ENCODE data around the gene ZMYND19. TPM values are rescaled to one million over a fixed set of nuclear protein-coding genes. Genes with fewer than 3 reads are reported as not detected.
"Not testable (repeated sequence)": the region's sequence is repeated elsewhere in the genome, so short reads cannot be mapped to it uniquely, and the experiment has no call there.

The ZMYND19 gene
- total RNA-seq, 1 donor from 2014 or later, result 34.4 TPM

- Histone ChIP-seq H3K27ac (no peak overlapping the region), H3K4me2 (no peak overlapping the region), H3K36me3 (no peaks in the 10 kb centered on the region), H2AFZ (replicated peaks) (no peak overlapping the region), H3K9ac (no peak overlapping the region), H3K27me3 (no peaks in the 10 kb centered on the region), H3K4me1 (no peaks in the 10 kb centered on the region), H4K20me1 (ENCODE audit: low read depth) (no peaks in the 10 kb centered on the region), H3K79me2 (ENCODE audit: low read depth) (no peaks in the 10 kb centered on the region), H3F3A (ENCODE audit: low read depth) (no peaks in the 10 kb centered on the region), H3K9me3 (ENCODE audit: low read depth) (no peaks in the 10 kb centered on the region), H3K4me3 (no peak overlapping the region)
- Mint-ChIP-seq H3K9me3 (no peaks in the 10 kb centered on the region), H3K36me3 (peaks cover 21% of the 10 kb centered on the region), H3K27ac (no peak overlapping the region), H3K27me3 (ENCODE audit: insufficient read depth, low read depth) (peaks cover 5% of the 10 kb centered on the region), H3K4me1 (no peaks in the 10 kb centered on the region), H3K4me3 (no peak overlapping the region)
- TF ChIP-seq EZH2phosphoT487 (IDR thresholded peaks at IDR 0.05) (no peak), CTCF (IDR thresholded peaks at IDR 0.05) (no peak), EZH2 (IDR thresholded peaks at IDR 0.05) (no peak)
- no peak for DNase-seq (ENCODE audit: low spot score)
These were observed 20.6 kb downstream of the ZMYND19 start for GRCh38 chr9:137569609-137570203.

- H3K79me2 ChIP-seq (ENCODE audit: low read depth); H3K9me3 Mint-ChIP-seq; H3K9ac ChIP-seq; H3K27ac Mint-ChIP-seq; H3K27me3 ChIP-seq; H3K27ac ChIP-seq; H3F3A ChIP-seq (ENCODE audit: low read depth); H3K36me3 ChIP-seq; H3K4me3 Mint-ChIP-seq; H3K4me3 ChIP-seq; H3K4me1 ChIP-seq; DNase-seq (ENCODE audit: low spot score); H2AFZ ChIP-seq (replicated peaks); H3K27me3 Mint-ChIP-seq (ENCODE audit: insufficient read depth, low read depth); H3K4me1 Mint-ChIP-seq; H3K4me2 ChIP-seq; H3K9me3 ChIP-seq (ENCODE audit: low read depth); H4K20me1 ChIP-seq (ENCODE audit: low read depth): not testable (repeated sequence)
- H3K36me3 Mint-ChIP-seq, result peaks cover 31% of the 10 kb centered on the region
These were observed 21.9 kb downstream of the ZMYND19 start for GRCh38 chr9:137568445-137568844.

- Histone ChIP-seq H3K9ac (no peak overlapping the region), H3K9me3 (ENCODE audit: low read depth) (no peaks in the 10 kb centered on the region), H3K27ac (no peak overlapping the region), H3F3A (ENCODE audit: low read depth) (no peaks in the 10 kb centered on the region), H3K79me2 (ENCODE audit: low read depth) (no peaks in the 10 kb centered on the region), H3K4me1 (no peaks in the 10 kb centered on the region), H4K20me1 (ENCODE audit: low read depth) (no peaks in the 10 kb centered on the region), H3K4me3 (no peak overlapping the region), H3K4me2 (no peak overlapping the region), H2AFZ (replicated peaks) (no peak overlapping the region), H3K36me3 (no peaks in the 10 kb centered on the region), H3K27me3 (no peaks in the 10 kb centered on the region)
- H3K4me3 Mint-ChIP-seq, result no peak overlapping the region
- H3K27ac Mint-ChIP-seq, result no peak overlapping the region
- DNase-seq (ENCODE audit: low spot score), result no peak
- H3K27me3 Mint-ChIP-seq (ENCODE audit: insufficient read depth, low read depth), result no peaks in the 10 kb centered on the region
- no peak for TF ChIP-seq EZH2 (IDR thresholded peaks at IDR 0.05)
- no peak for TF ChIP-seq CTCF (IDR thresholded peaks at IDR 0.05)
- no peak for TF ChIP-seq EZH2phosphoT487 (IDR thresholded peaks at IDR 0.05)
- H3K4me1 Mint-ChIP-seq, result no peaks in the 10 kb centered on the region
- H3K9me3 Mint-ChIP-seq, result no peaks in the 10 kb centered on the region
- H3K36me3 Mint-ChIP-seq, result peaks cover 32% of the 10 kb centered on the region
These were observed 25.4 kb downstream of the ZMYND19 start for GRCh38 chr9:137564817-137565411.

GRCh38 chr9:137564134-137564533 lies 26.2 kb downstream of the ZMYND19 start:
- H3K4me1 ChIP-seq, result no peaks in the 10 kb centered on the region
- Mint-ChIP-seq H3K36me3 (peaks cover 37% of the 10 kb centered on the region), H3K27ac (no peak overlapping the region), H3K27me3 (ENCODE audit: insufficient read depth, low read depth) (no peaks in the 10 kb centered on the region), H3K4me3 (no peak overlapping the region), H3K4me1 (no peaks in the 10 kb centered on the region), H3K9me3 (no peaks in the 10 kb centered on the region)
- no peaks in the 10 kb centered on the region for H3F3A ChIP-seq (ENCODE audit: low read depth)
- H3K27me3 ChIP-seq, result no peaks in the 10 kb centered on the region
- no peak overlapping the region for H2AFZ ChIP-seq (replicated peaks)
- no peaks in the 10 kb centered on the region for H3K36me3 ChIP-seq
- H3K4me2 ChIP-seq, result no peak overlapping the region
- H3K9ac ChIP-seq, result no peak overlapping the region
- no peak for DNase-seq (ENCODE audit: low spot score)
- no peaks in the 10 kb centered on the region for H3K79me2 ChIP-seq (ENCODE audit: low read depth)
- H4K20me1 ChIP-seq (ENCODE audit: low read depth), result no peaks in the 10 kb centered on the region
- no peaks in the 10 kb centered on the region for H3K9me3 ChIP-seq (ENCODE audit: low read depth)
- TF ChIP-seq EZH2 (IDR thresholded peaks at IDR 0.05), result no peak
- no peak for TF ChIP-seq EZH2phosphoT487 (IDR thresholded peaks at IDR 0.05)
- no peak for TF ChIP-seq CTCF (IDR thresholded peaks at IDR 0.05)
- H3K27ac ChIP-seq, result no peak overlapping the region
- no peak overlapping the region for H3K4me3 ChIP-seq
